ENCODE data around the gene SELL. TPM values are rescaled to one million over a fixed set of nuclear protein-coding genes. Genes with fewer than 3 reads are reported as not detected.

SELL gene
- total and polyA plus RNA-seq, 2 experiments from 2014 or later, result not detected

GRCh38 chr1:169701261-169702005 is 10.0 kb downstream of the SELL start:
- Histone ChIP-seq H3K4me1 (ENCODE audit: low read depth) (no peaks in the 10 kb centered on the region), H3K36me3 (no peaks in the 10 kb centered on the region), H3K27ac (no peak overlapping the region), H3K4me3 (no peak overlapping the region), H3K27me3 (peaks cover 25% of the 10 kb centered on the region), H3K9me3 (ENCODE audit: low read depth) (no peaks in the 10 kb centered on the region)
- no peak for DNase-seq (ENCODE audit: low read depth in 1 of 2, low spot score in 1 of 2)
- TF ChIP-seq CTCF (IDR thresholded peaks at IDR 0.05; ENCODE audit: low read depth, low read length), result no peak

DNA sequence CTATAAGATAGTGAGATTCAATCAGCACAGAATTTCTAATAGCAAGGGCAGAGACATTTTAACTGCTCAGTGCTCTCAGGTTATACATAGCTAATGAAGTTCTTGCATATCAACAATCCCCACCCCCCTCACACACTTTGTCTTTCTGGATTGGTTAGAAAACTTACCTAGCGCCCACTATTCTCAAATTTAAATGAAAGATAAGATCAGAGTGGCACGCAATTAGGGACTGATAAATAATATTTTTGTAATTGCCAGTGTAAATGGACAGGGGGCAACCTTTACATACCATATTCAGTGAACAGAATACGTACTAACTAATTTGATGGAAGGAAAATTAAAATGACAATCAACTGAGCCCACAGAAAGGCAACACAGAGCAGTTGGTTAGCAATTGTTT is 11.7 kb downstream of the SELL start:
- Histone ChIP-seq H3K9me3 (ENCODE audit: low read depth) (no peaks in the 10 kb centered on the region), H3K36me3 (no peaks in the 10 kb centered on the region), H3K4me3 (no peak overlapping the region), H3K27ac (no peak overlapping the region), H3K4me1 (ENCODE audit: low read depth) (no peaks in the 10 kb centered on the region), H3K27me3 (peaks cover 24% of the 10 kb centered on the region)
- no peak for TF ChIP-seq CTCF (IDR thresholded peaks at IDR 0.05; ENCODE audit: low read depth, low read length)
- DNase-seq (ENCODE audit: low read depth in 1 of 2, low spot score in 1 of 2), result no peak

DNA sequence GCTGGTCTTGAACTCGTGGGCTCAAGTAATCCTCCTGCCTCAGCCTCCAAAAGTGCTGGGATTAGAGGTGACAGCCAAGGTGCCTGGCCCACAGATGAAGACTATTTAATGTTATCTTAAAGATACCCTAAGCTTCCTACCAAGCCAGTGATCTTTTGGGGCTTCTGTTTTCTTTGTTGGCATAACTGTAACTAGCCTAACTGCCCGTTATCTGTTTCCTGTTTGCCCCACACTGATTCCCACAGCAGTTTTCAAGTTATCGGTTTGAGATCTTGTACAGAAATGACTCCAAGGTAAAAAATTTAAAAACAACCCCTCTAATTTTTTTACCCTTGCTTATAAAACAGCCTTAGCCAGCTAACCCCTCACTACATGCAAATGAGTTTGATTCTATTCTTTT is 12.4 kb downstream of the SELL start:
- no peaks in the 10 kb centered on the region for H3K36me3 ChIP-seq
- no peak overlapping the region for H3K27ac ChIP-seq
- no peaks in the 10 kb centered on the region for H3K4me1 ChIP-seq (ENCODE audit: low read depth)
- peaks cover 21% of the 10 kb centered on the region for H3K27me3 ChIP-seq
- no peaks in the 10 kb centered on the region for H3K9me3 ChIP-seq (ENCODE audit: low read depth)
- no peak for TF ChIP-seq CTCF (IDR thresholded peaks at IDR 0.05; ENCODE audit: low read depth, low read length)
- no peak overlapping the region for H3K4me3 ChIP-seq
- no peak for DNase-seq (ENCODE audit: low read depth in 1 of 2, low spot score in 1 of 2)

GRCh38 chr1:169697755-169698154 is 13.7 kb downstream of the SELL start:
- TF ChIP-seq CTCF (IDR thresholded peaks at IDR 0.05; ENCODE audit: low read depth, low read length), result no peak
- no peak overlapping the region for H3K4me3 ChIP-seq
- no peaks in the 10 kb centered on the region for H3K4me1 ChIP-seq (ENCODE audit: low read depth)
- no peaks in the 10 kb centered on the region for H3K9me3 ChIP-seq (ENCODE audit: low read depth)
- H3K36me3 ChIP-seq, result no peaks in the 10 kb centered on the region
- no peak overlapping the region for H3K27ac ChIP-seq
- peaks cover 21% of the 10 kb centered on the region for H3K27me3 ChIP-seq
- DNase-seq (ENCODE audit: low read depth in 1 of 2, low spot score in 1 of 2), result no peak

- DNase-seq (ENCODE audit: low read depth in 1 of 2, low spot score in 1 of 2), result no peak
- no peak for TF ChIP-seq CTCF (IDR thresholded peaks at IDR 0.05; ENCODE audit: low read depth, low read length)
- Histone ChIP-seq H3K4me3 (no peak overlapping the region), H3K9me3 (ENCODE audit: low read depth) (no peaks in the 10 kb centered on the region), H3K4me1 (ENCODE audit: low read depth) (no peaks in the 10 kb centered on the region), H3K36me3 (no peaks in the 10 kb centered on the region), H3K27ac (no peak overlapping the region), H3K27me3 (peaks cover 21% of the 10 kb centered on the region)
Measured at GRCh38 chr1:169696273-169697100, 14.9 kb downstream of the SELL start.

Measured in cardiac muscle cell (in vitro differentiated cells and primary cell).